Right atrium auricular region (tissue), 2 donors: ENCODE measurements around the gene POLQ. TPM values are rescaled to one million over a fixed set of nuclear protein-coding genes. Genes with fewer than 3 reads are reported as not detected.
"Not testable (repeated sequence)": the region's sequence is repeated elsewhere in the genome, so short reads cannot be mapped to it uniquely, and the experiment has no call there.

ENCODE experiments used
- DNase-seq: peaks from one replicate; pipeline ENCODE4 v3.0.0-alpha.2; 2019; ENCODE audit warnings: low spot score
- H3K27ac ChIP-seq, 2 donors: fragments of 200-600 bp; sonication (generic); 1 replicate in 1 of 2; 2 replicates in 1 of 2; pipeline ENCODE4 v1.5.1; 2016 to 2019
- H3K27me3 ChIP-seq, 2 donors: fragments of 200-600 bp; sonication (generic); one replicate each; pipeline versions ENCODE4 v1.5.1 to v1.6.0; 2017 to 2019
- H3K36me3 ChIP-seq: fragments of 200-600 bp; sonication (generic); one replicate; pipeline ENCODE4 v1.5.1; 2016
- H3K4me1 ChIP-seq, 2 donors: fragments of 200-600 bp; sonication (generic); one replicate each; pipeline versions ENCODE4 v1.5.1 to v1.6.0; 2017 to 2019
- H3K4me3 ChIP-seq, 2 donors: fragments of 200-600 bp; sonication (generic); 1 replicate in 1 of 2; 2 replicates in 1 of 2; pipeline ENCODE4 v1.5.1; 2017 to 2019; ENCODE audit warnings: mild to moderate bottlenecking in 1 of 2, moderate library complexity in 1 of 2
- H3K9me3 ChIP-seq, 2 donors: fragments of 200-600 bp; sonication (generic); one replicate each; pipeline ENCODE4 v1.5.1; 2019
- CTCF ChIP-seq, 2 donors: fragments of 200-600 bp; sonication (generic); IDR thresholded peaks; one replicate each; pipeline ENCODE4 v1.5.1; 2019; ENCODE audit warnings: antibody characterized with exemption in 2 of 2
- total RNA-seq, 2 donors: library from RNA; depleted of rRNA; stranded (reverse); fragments of >200 nt; gene quantifications; one replicate each; pipeline ENCODE4 v1.1.0, GENCODE V29; 2016

POLQ gene
- total RNA-seq, 2 donors from 2014 or later: 0.28 to 0.41 TPM

DNA sequence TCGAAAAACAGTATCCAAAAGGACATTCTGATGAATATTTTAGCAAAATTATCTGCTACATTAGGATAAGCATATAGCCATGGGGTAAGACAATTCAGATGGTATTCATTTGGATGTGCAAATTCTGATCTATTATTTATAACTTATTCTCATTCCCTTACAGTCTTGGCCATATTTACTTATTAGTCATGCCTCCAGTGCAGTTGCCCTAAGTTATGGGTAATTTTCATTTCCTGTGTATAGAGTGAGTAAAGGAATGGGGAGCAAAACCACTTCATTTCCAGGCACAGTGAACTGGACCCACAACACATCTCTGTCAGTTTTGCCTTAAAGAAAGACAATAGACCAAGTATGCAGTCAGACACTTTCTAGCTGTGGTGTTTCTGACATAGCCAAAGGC, 134.3 kb downstream of the POLQ start:
- no peaks in the 10 kb centered on the region for H3K36me3 ChIP-seq
- H3K4me3 ChIP-seq: no peak overlapping the region
- H3K4me1 ChIP-seq: no peaks in the 10 kb centered on the region
- no peak overlapping the region for H3K27ac ChIP-seq
- no peak for DNase-seq
- no peak for TF ChIP-seq CTCF (IDR thresholded peaks at IDR 0.05)
- H3K9me3 ChIP-seq: no peaks in the 10 kb centered on the region
- H3K27me3 ChIP-seq: no peaks in the 10 kb centered on the region

- Histone ChIP-seq H3K4me1 (no peaks in the 10 kb centered on the region), H3K27me3 (no peaks in the 10 kb centered on the region), H3K27ac (no peak overlapping the region), H3K4me3 (no peak overlapping the region), H3K36me3 (no peaks in the 10 kb centered on the region), H3K9me3 (no peaks in the 10 kb centered on the region)
- TF ChIP-seq CTCF (IDR thresholded peaks at IDR 0.05): no peak
- DNase-seq: no peak
Observed at GRCh38 chr3:121405631-121406030, 140.2 kb downstream of the POLQ start.

DNA sequence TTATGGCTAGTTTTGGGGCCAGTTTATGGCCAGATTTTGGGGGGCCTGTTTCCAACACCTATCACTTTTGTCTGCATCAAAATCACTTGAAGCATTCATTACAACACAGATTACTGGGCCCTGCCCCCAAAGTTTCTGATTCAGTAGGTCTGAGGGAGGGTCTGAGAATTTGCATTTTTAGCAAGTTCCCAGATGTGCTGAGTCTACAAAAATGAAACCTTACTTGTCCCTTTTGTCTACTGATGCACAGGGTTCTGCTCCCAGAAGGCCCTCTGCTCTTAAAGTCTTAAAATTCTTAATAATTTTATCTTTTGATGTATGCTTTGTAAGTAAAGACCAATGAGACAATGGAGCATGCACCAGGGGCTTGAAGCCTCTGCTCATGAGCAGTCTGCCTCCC, 146.0 kb downstream of the POLQ start:
- Histone ChIP-seq H3K4me1 (no peaks in the 10 kb centered on the region), H3K9me3 (no peaks in the 10 kb centered on the region), H3K27me3 (no peaks in the 10 kb centered on the region), H3K36me3 (no peaks in the 10 kb centered on the region), H3K4me3 (no peak overlapping the region), H3K27ac (no peak overlapping the region)
- DNase-seq: no peak
- TF ChIP-seq CTCF (IDR thresholded peaks at IDR 0.05): no peak

GRCh38 chr3:121398051-121398450, 147.7 kb downstream of the POLQ start:
- not testable (repeated sequence) for H3K4me3 ChIP-seq, H3K4me1 ChIP-seq, H3K27me3 ChIP-seq, H3K9me3 ChIP-seq, DNase-seq, H3K36me3 ChIP-seq, H3K27ac ChIP-seq

- not testable (repeated sequence) for H3K4me3 ChIP-seq, H3K4me1 ChIP-seq, DNase-seq
Observed at GRCh38 chr3:121395967-121396366, 149.8 kb downstream of the POLQ start.

DNA sequence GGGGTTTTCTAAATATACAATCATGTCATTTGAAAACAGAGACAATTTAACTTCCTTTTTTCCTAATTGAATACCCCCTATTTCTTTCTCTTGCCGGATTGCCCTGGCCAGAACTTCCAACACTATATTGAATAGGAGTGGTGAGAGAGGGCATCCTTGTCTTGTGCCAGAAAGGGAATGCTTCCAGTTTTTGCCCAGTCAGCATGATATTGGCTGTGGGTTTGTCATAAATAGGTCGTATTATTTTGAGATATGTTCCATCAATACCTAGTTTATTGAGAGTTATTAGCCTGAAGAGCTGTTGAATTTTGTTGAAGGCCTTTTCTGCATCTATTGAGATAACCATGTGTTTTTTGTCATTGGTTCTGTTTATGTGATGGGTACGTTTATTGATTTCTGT, 157.5 kb downstream of the POLQ start:
- H3K27ac ChIP-seq, H3K4me1 ChIP-seq, H3K4me3 ChIP-seq, H3K36me3 ChIP-seq, DNase-seq, H3K27me3 ChIP-seq, H3K9me3 ChIP-seq: not testable (repeated sequence)

More at GRCh38 chr3:121395967-121396366, 149.8 kb downstream of the POLQ start:
- not testable (repeated sequence) for H3K36me3 ChIP-seq, H3K27me3 ChIP-seq, H3K27ac ChIP-seq, H3K9me3 ChIP-seq

Other genes starting within 250 kb of the POLQ start
- not detected for gene ARGFX, start 22.0 kb upstream of the POLQ start, total RNA-seq
- gene FBXO40, start 47.4 kb upstream of the POLQ start, total RNA-seq: 100 to 1,000 TPM in 1 of 2 donors, 10 to 100 TPM in 1; 81.6 to 187 TPM
- 10 to 100 TPM in 1 of 2 donors, 1 to 10 TPM in 1; 9.6 to 26.1 TPM for gene HCLS1, start 114.9 kb upstream of the POLQ start, total RNA-seq
- gene GOLGB1, start 203.8 kb upstream of the POLQ start, total RNA-seq: 10 to 100 TPM; 44.1 to 49.6 TPM